NCI-H2196 (cell line): ENCODE results near the gene CDH15.
"Not testable (repeated sequence)": the region's sequence is repeated elsewhere in the genome, so short reads cannot be mapped to it uniquely, and the experiment has no call there.

ENCODE experiments used
- DNase-seq: peaks from one replicate; lab custom pipeline; 2025; ENCODE audit not compliant: unreplicated experiment; lab: John Stamatoyannopoulos, UW

The CDH15 gene

GRCh38 chr16:89221604-89222003, 50.1 kb downstream of the CDH15 start:
- DNase-seq = no peak

- no peak for DNase-seq
Observed at GRCh38 chr16:89222931-89223330, 51.4 kb downstream of the CDH15 start.

- no peak for DNase-seq
Observed at GRCh38 chr16:89224665-89225064, 53.1 kb downstream of the CDH15 start.

DNA sequence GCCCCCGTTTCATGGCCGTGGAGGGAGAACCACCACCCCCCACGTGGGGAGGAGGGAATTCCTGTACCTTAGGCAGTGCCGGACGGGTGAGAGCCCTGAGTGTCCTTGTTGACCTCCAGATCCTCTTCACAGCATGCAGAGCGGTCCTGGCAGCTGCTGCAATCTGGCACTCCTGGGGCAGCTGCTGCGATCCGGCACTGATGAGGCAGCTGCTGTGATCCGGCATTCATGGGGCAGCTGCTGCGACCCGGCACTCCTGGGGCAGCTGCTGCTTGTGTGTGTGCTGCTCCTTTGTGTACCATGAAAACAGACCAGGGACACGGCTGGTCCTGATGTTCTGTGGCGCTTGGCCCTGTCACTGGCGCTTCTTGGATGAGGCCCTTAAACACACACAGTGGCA, 58.7 kb downstream of the CDH15 start:
- DNase-seq = peak; percentile 5

DNA sequence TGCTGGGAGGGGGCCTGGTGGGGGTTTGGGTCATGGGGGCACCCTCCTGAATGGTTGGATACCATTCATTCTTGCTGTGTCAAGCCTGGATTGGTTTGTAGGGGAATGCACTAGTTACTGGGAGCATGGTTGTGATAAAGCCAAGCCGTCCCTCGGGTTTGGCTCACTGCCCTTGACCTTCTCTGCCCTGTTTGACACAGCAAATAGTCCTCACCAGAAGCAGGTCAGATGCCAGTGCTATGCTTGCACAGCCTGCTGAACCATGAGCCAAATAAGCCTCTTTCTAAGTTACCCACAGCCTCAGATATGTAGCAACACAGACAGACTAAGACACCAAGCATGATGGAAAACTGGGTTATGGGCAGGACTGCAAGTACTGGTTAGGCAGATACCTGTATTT, 60.6 kb downstream of the CDH15 start:
- DNase-seq = no peak

DNA sequence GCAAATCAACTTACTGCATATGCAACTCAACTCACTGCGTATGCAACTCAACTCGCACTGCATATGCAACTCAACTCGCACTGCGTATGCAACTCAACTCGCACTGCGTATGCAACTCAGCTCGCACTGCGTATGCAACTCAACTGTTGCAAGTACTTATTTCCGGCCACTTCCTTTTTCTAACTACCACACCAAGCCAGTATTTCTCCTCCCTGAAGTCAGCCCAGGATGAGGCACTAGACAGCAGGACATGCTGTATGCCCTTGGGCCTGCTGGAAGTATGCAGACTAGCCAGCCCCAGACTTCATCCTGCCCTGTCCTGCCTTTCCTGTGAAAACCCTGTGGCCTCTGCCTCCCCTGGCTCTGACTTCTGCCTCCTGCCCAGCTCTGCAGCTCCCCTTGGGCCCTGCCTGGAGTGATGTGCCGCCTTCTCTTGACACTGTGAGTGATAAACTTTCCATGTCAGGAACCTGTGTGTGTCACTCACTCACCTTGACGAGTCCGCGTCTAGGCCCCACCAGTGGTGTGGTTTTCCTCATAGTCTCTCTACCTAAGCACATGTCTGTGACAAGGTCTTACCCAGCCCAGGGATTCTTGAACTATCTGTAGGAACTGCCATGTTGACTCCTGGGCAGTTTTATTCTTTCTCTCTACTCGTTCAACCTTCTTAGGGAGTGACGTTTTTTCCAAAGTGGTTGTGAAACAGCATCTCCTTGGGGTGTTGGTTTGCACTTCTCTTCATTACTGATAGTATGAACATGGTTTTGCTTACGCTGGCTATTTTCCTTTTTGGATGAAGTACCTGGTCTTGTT, 62.3 kb downstream of the CDH15 start:
- no peak for DNase-seq

GRCh38 chr16:89237733-89238132, 66.2 kb downstream of the CDH15 start:
- DNase-seq = no peak

GRCh38 chr16:89241187-89242007, 69.8 kb downstream of the CDH15 start:
- DNase-seq = peak; percentile 48

DNA sequence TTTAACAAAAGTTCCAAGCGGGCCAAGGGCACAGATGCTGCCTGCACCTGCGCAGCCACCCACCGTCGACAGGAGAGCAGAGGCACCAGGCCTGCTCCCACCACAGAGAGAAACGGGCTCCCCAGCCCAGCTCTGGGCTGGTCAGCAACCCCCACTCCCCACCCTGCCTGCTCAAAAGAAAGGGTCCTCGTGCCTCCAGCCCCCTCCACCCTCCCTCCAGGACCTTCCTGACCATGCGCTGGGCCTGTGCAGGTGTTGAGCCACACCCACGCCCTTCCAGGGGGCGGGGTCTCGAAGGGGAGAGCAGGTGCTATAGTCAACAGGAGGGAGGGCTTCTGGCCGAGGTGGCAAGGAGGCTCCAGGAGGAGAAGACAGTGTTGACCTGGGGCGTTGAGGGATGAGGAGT, 71.2 kb downstream of the CDH15 start:
- DNase-seq = no peak

GRCh38 chr16:89243664-89244063, 72.1 kb downstream of the CDH15 start:
- DNase-seq = no peak

DNA sequence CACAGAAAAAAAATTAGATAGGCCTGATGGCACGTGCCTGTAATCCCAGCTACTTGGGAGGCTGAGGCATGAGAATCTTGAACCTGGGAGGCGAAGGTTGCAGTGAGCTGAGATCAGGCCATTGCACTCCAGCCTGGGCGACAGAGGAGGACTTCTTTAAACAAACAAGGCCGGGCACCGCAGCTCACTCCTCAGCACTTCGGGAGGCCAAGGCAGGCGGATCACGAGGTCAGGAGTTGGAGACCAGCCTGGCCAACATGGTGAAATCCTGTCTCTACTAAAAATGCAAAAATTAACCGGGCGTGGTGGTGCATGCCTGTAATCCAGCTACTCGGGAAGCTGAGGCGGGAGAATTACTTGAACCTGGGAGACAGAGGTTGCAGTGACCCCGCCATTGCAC, 72.7 kb downstream of the CDH15 start:
- not testable (repeated sequence) for DNase-seq

DNA sequence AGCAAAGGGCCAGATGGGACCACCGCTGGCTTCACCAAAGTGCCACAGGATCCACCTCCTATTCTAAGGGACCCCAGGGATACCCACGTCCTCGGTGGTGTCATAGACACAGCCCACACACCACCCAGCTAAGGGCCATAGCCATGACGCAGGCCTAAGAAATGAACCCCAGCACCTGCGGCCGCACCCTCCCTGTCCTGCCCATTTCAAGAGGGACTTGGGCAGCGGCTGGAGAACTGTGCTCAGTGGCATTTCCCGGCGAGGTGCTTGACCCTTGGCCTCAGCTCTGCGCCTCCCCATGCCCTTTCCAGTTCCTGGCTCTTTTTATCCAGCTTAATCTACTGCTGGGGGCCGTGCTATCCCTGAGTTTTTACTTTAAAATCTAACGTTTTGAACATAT, 73.2 kb downstream of the CDH15 start:
- no peak for DNase-seq
